GM12892 (cell line): Measurements from ENCODE around the gene UBE2O.

Experiments
- POLR2A ChIP-seq: IDR thresholded peaks from 2 replicates; pipeline ENCODE4 v1.6.1; 2011; ENCODE audit warnings: low read depth, low read length, control low read depth
- TAF1 ChIP-seq: IDR thresholded peaks from 2 replicates; pipeline ENCODE4 v1.6.1; 2011; ENCODE audit warnings: low read depth, mild to moderate bottlenecking, control low read depth, low read length, borderline replicate concordance

DNA sequence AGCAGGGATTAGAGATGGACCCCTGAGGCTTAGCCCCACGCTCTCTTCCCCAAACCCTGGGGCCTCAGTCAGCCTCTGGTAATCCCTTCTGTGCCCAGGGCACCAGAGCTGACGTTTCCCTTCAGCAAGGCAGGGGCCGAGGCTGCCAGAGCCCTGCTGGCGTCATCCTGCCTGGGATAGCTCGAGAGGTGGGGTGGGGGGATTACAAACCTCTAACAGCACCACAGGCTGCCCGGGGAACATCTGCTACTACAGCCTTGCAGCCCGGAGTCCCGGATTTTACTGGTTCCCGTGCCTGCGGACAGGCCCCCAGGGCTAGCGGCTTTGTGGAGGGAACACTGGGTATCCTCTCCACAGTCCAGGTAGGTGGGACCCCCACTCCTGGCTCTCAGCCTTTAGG is 14.4 kb upstream of the UBE2O start, which contains the start of gene AANAT:
- no peak for TF ChIP-seq POLR2A
- no peak for TF ChIP-seq TAF1
